B cell (primary cell): ENCODE data around the gene TMEM238. TPM values are rescaled to one million over a fixed set of nuclear protein-coding genes. Genes with fewer than 3 reads are reported as not detected.

ENCODE experiments used
- ATAC-seq: fragments of 200-7000 bp; cut with Tn5 transposase; one replicate; pipeline ENCODE4 v1.10.0; 2021; ENCODE audit warnings: low read depth, mild to moderate bottlenecking, moderate number of reproducible peaks, moderate library complexity
- CTCF ChIA-PET: fragments of 350-600 bp; sonication (Branson Sonifier 250); formaldehyde crosslinking; loops from one replicate; lab custom pipeline; 2021; ENCODE audit warnings: antibody characterized with exemption, inconsistent platforms; lab: Charles Lee
- POLR2A ChIA-PET: fragments of 350-600 bp; sonication (Branson Sonifier 250); formaldehyde crosslinking; loops from one replicate; lab custom pipeline; 2021; ENCODE audit warnings: antibody characterized with exemption; lab: Charles Lee
- DNase-seq: peaks from one replicate; pipeline ENCODE4 v3.0.0; 2013
- H2AFZ ChIP-seq: 2 replicates; pipeline ENCODE4 v1.6.1; 2012; ENCODE audit warnings: mild to moderate bottlenecking, low read depth, low read length; ENCODE audit not compliant: insufficient read depth, poor library complexity, severe bottlenecking
- H3K27ac ChIP-seq, 2 donors: 1 replicate in 1 of 2; 2 replicates in 1 of 2; pipeline ENCODE4 v1.5.1; 2012 to 2013; ENCODE audit warnings: low read length in 2 of 2, mild to moderate bottlenecking in 2 of 2, moderate library complexity in 1 of 2
- H3K27me3 ChIP-seq, 4 experiments: fragments of 200-600 bp in 1 of 4; sonication (generic) in 1 of 4; replicated peaks in 1 of 4; 1 replicate in 2 of 4; 2 replicates in 2 of 4; pipeline versions ENCODE4 v1.6.1 to v1.7.0; 2013 to 2016; ENCODE audit warnings: low read length in 3 of 4, mild to moderate bottlenecking in 2 of 4, mixed read lengths in 1 of 4, moderate library complexity in 1 of 4; ENCODE audit not compliant: insufficient read depth in 4 of 4, control insufficient read depth in 3 of 4; ENCODE audit errors: control extremely low read depth in 1 of 4
- H3K36me3 ChIP-seq, 2 experiments: replicated peaks in 1 of 2; 1 replicate in 1 of 2; 2 replicates in 1 of 2; pipeline versions ENCODE4 v1.6.1 to v1.7.1; 2013; ENCODE audit warnings: low read length in 1 of 2; ENCODE audit not compliant: insufficient read depth in 2 of 2, control insufficient read depth in 1 of 2; ENCODE audit errors: control extremely low read depth in 1 of 2, extremely low read depth in 1 of 2
- H3K4me1 ChIP-seq, 2 donors: fragments of 200-600 bp in 1 of 2; sonication (generic) in 1 of 2; 1 replicate in 1 of 2; 2 replicates in 1 of 2; pipeline versions ENCODE4 v1.5.1 to v1.6.1; 2013 to 2017; ENCODE audit warnings: low read length in 2 of 2; ENCODE audit not compliant: control insufficient read depth in 2 of 2, insufficient read depth in 2 of 2
- H3K4me2 ChIP-seq: replicated peaks from 2 replicates; pipeline ENCODE3; 2012; ENCODE audit warnings: mild to moderate bottlenecking, low read depth, low read length; ENCODE audit not compliant: poor library complexity, severe bottlenecking
- H3K4me3 ChIP-seq, 5 experiments: fragments of 200-600 bp in 1 of 5; sonication (generic) in 1 of 5; 1 replicate in 3 of 5; 2 replicates in 2 of 5; pipeline versions ENCODE4 v1.5.1 to v1.7.0; 2011 to 2016; ENCODE audit warnings: low read length in 4 of 5, mild to moderate bottlenecking in 4 of 5, low read depth in 2 of 5, control low read depth in 1 of 5, moderate library complexity in 1 of 5; ENCODE audit not compliant: insufficient read depth in 1 of 5; ENCODE audit errors: control extremely low read depth in 1 of 5, extremely low read depth in 1 of 5
- H3K79me2 ChIP-seq: fragments of 200-600 bp; sonication (generic); one replicate; pipeline ENCODE4 v1.6.0; 2016; ENCODE audit warnings: low read length; ENCODE audit not compliant: control insufficient read depth, insufficient read depth
- H3K9ac ChIP-seq: fragments of 200-600 bp; sonication (generic); 2 replicates; pipeline ENCODE4 v1.6.1; 2017; ENCODE audit warnings: mild to moderate bottlenecking, low read length, moderate library complexity
- H3K9me3 ChIP-seq, 3 donors: one replicate each; pipeline versions ENCODE4 v1.6.1 to v1.7.1; 2013; ENCODE audit warnings: low read length in 2 of 3; ENCODE audit not compliant: control insufficient read depth in 2 of 3, insufficient read depth in 1 of 3; ENCODE audit errors: control extremely low read depth in 1 of 3
- H4K20me1 ChIP-seq: 2 replicates; pipeline ENCODE4 v1.6.0; 2012; ENCODE audit warnings: mild to moderate bottlenecking, low read length; ENCODE audit not compliant: insufficient read depth, control insufficient read depth, poor library complexity, severe bottlenecking
- H3K27ac Mint-ChIP-seq: one replicate; pipeline ENCODE4 v1.8.0; 2021; ENCODE audit warnings: mixed read lengths
- H3K27me3 Mint-ChIP-seq: one replicate; pipeline ENCODE4 v1.8.0; 2021; ENCODE audit warnings: mixed read lengths
- H3K4me1 Mint-ChIP-seq: one replicate; pipeline ENCODE4 v1.8.0; 2021; ENCODE audit warnings: mixed read lengths
- H3K4me3 Mint-ChIP-seq: one replicate; pipeline ENCODE4 v1.8.0; 2021; ENCODE audit warnings: mixed read lengths
- H3K9me3 Mint-ChIP-seq: one replicate; pipeline ENCODE4 v1.8.0; 2022; ENCODE audit warnings: mixed read lengths; ENCODE audit not compliant: insufficient read depth
- CTCF ChIP-seq: fragments of 200-600 bp; IDR thresholded peaks from one replicate; pipeline ENCODE4 v1.8.0; 2022; ENCODE audit warnings: antibody characterized with exemption, mild to moderate bottlenecking
- EZH2 ChIP-seq: IDR thresholded peaks from 2 replicates; pipeline ENCODE4 v1.6.1; 2012; ENCODE audit warnings: borderline replicate concordance, low read depth, mild to moderate bottlenecking, moderate library complexity, low read length; ENCODE audit not compliant: insufficient read depth, poor library complexity, severe bottlenecking
- WGBS: methylation state at CpG from one replicate; pipeline ENCODE4 v1.1.5; 2013; ENCODE audit warnings: missing lambda C conversion rate; ENCODE audit not compliant: insufficient coverage; 5-methylcytosine and 5-hydroxymethylcytosine counted together
- intact Hi-C: fragments of 100-400 bp; cut with micrococcal nuclease; formaldehyde crosslinking; loops from one replicate; pipeline ENCODE4 v1.10.0; 2022
- polyA plus RNA-seq: library from polyadenylated mRNA; depleted of rRNA; stranded (reverse); fragments of >200 nt; gene quantifications from 2 replicates; pipeline ENCODE4 v1.2.3, GENCODE V29; 2012
- total RNA-seq, 2 donors: library from RNA; stranded (reverse); fragments of 120-200 nt in 1 of 2; gene quantifications; 1 replicate in 1 of 2; 2 replicates in 1 of 2; pipeline versions ENCODE4 v1.2.3 to v1.2.4, GENCODE V29; 2013 to 2022

TMEM238 gene
- total and polyA plus RNA-seq, 2 donors (not counting 1 experiment from before 2014, with no cell fraction given) = 0.76 to 4.7 TPM

- no peak for DNase-seq
These were observed 6.4 kb upstream of the TMEM238 start for GRCh38 chr19:55390461-55390880.

More at GRCh38 chr19:55390461-55390880, 6.4 kb upstream of the TMEM238 start:
- intact Hi-C loops = no loop called here
- Histone ChIP-seq H3K4me3 (no peak overlapping the region), H2AFZ (no peak overlapping the region), H4K20me1 (peaks cover 64% of the 10 kb centered on the region), H3K79me2 (peaks cover 35% of the 10 kb centered on the region), H3K4me1 (peaks cover 24 to 34% of the 10 kb centered on the region in 2 donors), H3K27me3 (no peaks in the 10 kb centered on the region), H3K9ac (no peak overlapping the region), H3K4me2 (no peak overlapping the region), H3K36me3 (peaks cover 3 to 48% of the 10 kb centered on the region in 2 experiments), H3K9me3 (no peaks in the 10 kb centered on the region), H3K27ac (peak overlapping the region in 1 of 2 donors; percentile 10)
- ATAC-seq = no peak
- ChIA-PET POLR2A (interaction anchor here (0.6 kb wide), 1 partner anchor 244 kb away, joined by 8 read pairs; no protein-coding TSS in a partner anchor), CTCF (interaction anchor here (2.2 kb wide), 1 partner anchor 114 kb away, joined by 5 read pairs; no protein-coding TSS in a partner anchor)
- TF ChIP-seq EZH2 = no peak
- TF ChIP-seq CTCF = no peak
- H3K4me1 Mint-ChIP-seq = peaks cover 46% of the 10 kb centered on the region
- H3K27ac Mint-ChIP-seq = peak overlapping the region; percentile 32
- no peak overlapping the region for H3K4me3 Mint-ChIP-seq
- no peaks in the 10 kb centered on the region for H3K27me3 Mint-ChIP-seq
- WGBS = 96% methylated on average over 4 of the region's 7 CpGs
- no peaks in the 10 kb centered on the region for H3K9me3 Mint-ChIP-seq
